ENCODE measurements around the gene SHISA5. TPM values are rescaled to one million over a fixed set of nuclear protein-coding genes. Genes with fewer than 3 reads are reported as not detected.

SHISA5 gene
- total RNA-seq, 1 donor from 2014 or later: 92.5 TPM

GRCh38 chr3:48436855-48437254 is 67.1 kb downstream of the SHISA5 start:
- Mint-ChIP-seq H3K27ac (no peak overlapping the region), H3K36me3 (ENCODE audit: low read depth) (peaks cover 20% of the 10 kb centered on the region), H3K4me3 (no peak overlapping the region), H3K4me1 (ENCODE audit: low read depth) (peaks cover 22% of the 10 kb centered on the region), H3K27me3 (ENCODE audit: insufficient read depth) (no peaks in the 10 kb centered on the region), H3K9me3 (no peaks in the 10 kb centered on the region)
- DNase-seq (ENCODE audit: low spot score): no peak
- intact Hi-C loops (cut with micrococcal nuclease): loop anchor here (1.0 to 5.0 kb wide), 7 partner anchors 9 to 243 kb away; partner anchors contain the start of genes ATRIP and ZNF589

- no peak for DNase-seq (ENCODE audit: low spot score)
- no peaks in the 10 kb centered on the region for H3K27me3 Mint-ChIP-seq (ENCODE audit: insufficient read depth)
- peaks cover 20% of the 10 kb centered on the region for H3K36me3 Mint-ChIP-seq (ENCODE audit: low read depth)
- H3K27ac Mint-ChIP-seq: no peak overlapping the region
- H3K4me1 Mint-ChIP-seq (ENCODE audit: low read depth): peaks cover 22% of the 10 kb centered on the region
- H3K4me3 Mint-ChIP-seq: no peak overlapping the region
- H3K9me3 Mint-ChIP-seq: no peaks in the 10 kb centered on the region
- intact Hi-C loops (cut with micrococcal nuclease): loop anchor here (1.0 to 5.0 kb wide), 7 partner anchors 10 to 242 kb away; partner anchors contain the start of genes ATRIP and ZNF589
Measured at GRCh38 chr3:48436477-48436787, 67.5 kb downstream of the SHISA5 start.

- Mint-ChIP-seq H3K4me3 (no peak overlapping the region), H3K27ac (no peak overlapping the region), H3K27me3 (ENCODE audit: insufficient read depth) (no peaks in the 10 kb centered on the region), H3K9me3 (no peaks in the 10 kb centered on the region), H3K4me1 (ENCODE audit: low read depth) (peaks cover 26% of the 10 kb centered on the region), H3K36me3 (ENCODE audit: low read depth) (peaks cover 19% of the 10 kb centered on the region)
- intact Hi-C loops (cut with micrococcal nuclease): loop anchor here (1.0 to 5.0 kb wide), 7 partner anchors 10 to 242 kb away; partner anchors contain the start of genes ATRIP and ZNF589
- DNase-seq (ENCODE audit: low spot score): peak; percentile 80
Measured at GRCh38 chr3:48435774-48436476, 68.0 kb downstream of the SHISA5 start.

- intact Hi-C loops (cut with micrococcal nuclease): loop anchor here (5.0 kb wide), 1 partner anchor 37 kb away; no protein-coding TSS in a partner anchor
- DNase-seq (ENCODE audit: low spot score): no peak
- Mint-ChIP-seq H3K36me3 (ENCODE audit: low read depth) (peaks cover 19% of the 10 kb centered on the region), H3K27ac (no peak overlapping the region), H3K9me3 (no peaks in the 10 kb centered on the region), H3K27me3 (ENCODE audit: insufficient read depth) (no peaks in the 10 kb centered on the region), H3K4me1 (ENCODE audit: low read depth) (peaks cover 34% of the 10 kb centered on the region), H3K4me3 (no peak overlapping the region)
Measured at GRCh38 chr3:48435223-48435595, 68.8 kb downstream of the SHISA5 start.

GRCh38 chr3:48434591-48435222 is 69.3 kb downstream of the SHISA5 start:
- no peak overlapping the region for H3K27ac Mint-ChIP-seq
- intact Hi-C loops (cut with micrococcal nuclease): loop anchor here (5.0 kb wide), 1 partner anchor 38 kb away; no protein-coding TSS in a partner anchor
- no peaks in the 10 kb centered on the region for H3K9me3 Mint-ChIP-seq
- peaks cover 34% of the 10 kb centered on the region for H3K4me1 Mint-ChIP-seq (ENCODE audit: low read depth)
- no peak for DNase-seq (ENCODE audit: low spot score)
- H3K4me3 Mint-ChIP-seq: no peak overlapping the region
- H3K27me3 Mint-ChIP-seq (ENCODE audit: insufficient read depth): no peaks in the 10 kb centered on the region
- H3K36me3 Mint-ChIP-seq (ENCODE audit: low read depth): peaks cover 14% of the 10 kb centered on the region

- no peak for DNase-seq (ENCODE audit: low spot score)
- H3K36me3 Mint-ChIP-seq (ENCODE audit: low read depth): peaks cover 13% of the 10 kb centered on the region
- no peak overlapping the region for H3K27ac Mint-ChIP-seq
- intact Hi-C loops (cut with micrococcal nuclease): no loop called here
- peaks cover 26% of the 10 kb centered on the region for H3K4me1 Mint-ChIP-seq (ENCODE audit: low read depth)
- H3K27me3 Mint-ChIP-seq (ENCODE audit: insufficient read depth): no peaks in the 10 kb centered on the region
- no peaks in the 10 kb centered on the region for H3K9me3 Mint-ChIP-seq
- H3K4me3 Mint-ChIP-seq: no peak overlapping the region
Measured at GRCh38 chr3:48433472-48434118, 70.4 kb downstream of the SHISA5 start.

GRCh38 chr3:48432411-48433371 is 71.3 kb downstream of the SHISA5 start:
- DNase-seq (ENCODE audit: low spot score): no peak
- H3K9me3 Mint-ChIP-seq: no peaks in the 10 kb centered on the region
- H3K4me1 Mint-ChIP-seq (ENCODE audit: low read depth): peaks cover 20% of the 10 kb centered on the region
- peaks cover 13% of the 10 kb centered on the region for H3K36me3 Mint-ChIP-seq (ENCODE audit: low read depth)
- peak overlapping the region; percentile 8 for H3K4me3 Mint-ChIP-seq
- H3K27me3 Mint-ChIP-seq (ENCODE audit: insufficient read depth): peaks cover 7% of the 10 kb centered on the region
- intact Hi-C loops (cut with micrococcal nuclease): no loop called here
- H3K27ac Mint-ChIP-seq: no peak overlapping the region

GRCh38 chr3:48431224-48432029 is 72.5 kb downstream of the SHISA5 start:
- Mint-ChIP-seq H3K27me3 (ENCODE audit: insufficient read depth) (peaks cover 16% of the 10 kb centered on the region), H3K36me3 (ENCODE audit: low read depth) (peaks cover 13% of the 10 kb centered on the region), H3K27ac (peak overlapping the region; percentile 5), H3K9me3 (no peaks in the 10 kb centered on the region), H3K4me1 (ENCODE audit: low read depth) (peaks cover 20% of the 10 kb centered on the region), H3K4me3 (peak overlapping the region; percentile 83)
- no peak for DNase-seq (ENCODE audit: low spot score)
- intact Hi-C loops (cut with micrococcal nuclease): no loop called here

GRCh38 chr3:48430708-48431101 is 73.3 kb downstream of the SHISA5 start:
- intact Hi-C loops (cut with micrococcal nuclease): loop anchor here (1.0 kb wide), 1 partner anchor 10 kb away; the partner anchor contains the start of genes CCDC51 and TMA7
- Mint-ChIP-seq H3K9me3 (no peaks in the 10 kb centered on the region), H3K4me1 (ENCODE audit: low read depth) (peaks cover 20% of the 10 kb centered on the region), H3K4me3 (peak overlapping the region; percentile 83), H3K27me3 (ENCODE audit: insufficient read depth) (peaks cover 16% of the 10 kb centered on the region), H3K27ac (peak overlapping the region; percentile 31), H3K36me3 (ENCODE audit: low read depth) (peaks cover 13% of the 10 kb centered on the region)
- no peak for DNase-seq (ENCODE audit: low spot score)

GRCh38 chr3:48429960-48430707 is 73.8 kb downstream of the SHISA5 start, which contains the start of gene PLXNB1:
Gene PLXNB1 (minus strand): TSS chr3:48430086. CDS start chr3:48424611, 5,475 bp downstream.
- peaks cover 20% of the 10 kb centered on the region for H3K4me1 Mint-ChIP-seq (ENCODE audit: low read depth)
- H3K27ac Mint-ChIP-seq: peak within 1 kb of the TSS; percentile 44

GRCh38 chr3:48429317-48429959 is 74.5 kb downstream of the SHISA5 start:
- H3K27me3 Mint-ChIP-seq (ENCODE audit: insufficient read depth): peaks cover 16% of the 10 kb centered on the region
- peak overlapping the region; percentile 83 for H3K4me3 Mint-ChIP-seq
- peaks cover 13% of the 10 kb centered on the region for H3K36me3 Mint-ChIP-seq (ENCODE audit: low read depth)
- peak; percentile 50 for DNase-seq (ENCODE audit: low spot score)
- intact Hi-C loops (cut with micrococcal nuclease): no loop called here
- no peak overlapping the region for H3K27ac Mint-ChIP-seq
- H3K4me1 Mint-ChIP-seq (ENCODE audit: low read depth): peaks cover 20% of the 10 kb centered on the region
- no peaks in the 10 kb centered on the region for H3K9me3 Mint-ChIP-seq

More at GRCh38 chr3:48429960-48430707, 73.8 kb downstream of the SHISA5 start, which contains the start of gene PLXNB1:
- H3K9me3 Mint-ChIP-seq: no peaks in the 10 kb centered on the region
- peak within 1 kb of the TSS; percentile 83 for H3K4me3 Mint-ChIP-seq
- no peak for DNase-seq (ENCODE audit: low spot score)
- intact Hi-C loops (cut with micrococcal nuclease): loop anchor here (1.0 kb wide), 1 partner anchor 10 kb away; the partner anchor contains the start of genes CCDC51 and TMA7
- peaks cover 16% of the 10 kb centered on the region for H3K27me3 Mint-ChIP-seq (ENCODE audit: insufficient read depth)
- H3K36me3 Mint-ChIP-seq (ENCODE audit: low read depth): peaks cover 13% of the 10 kb centered on the region

Data from activated T-helper 1 cell treated with anti-CD3 and anti-CD28 coated beads, Interleukin-12 subunit alpha, Interleukin-12 subunit beta, Interleukin-2, Interleukin-4 antibody, amounts not matched to agents 30 ng/mL and 10 ng/mL and 1 ng/mL, durations not matched to agents 14 hours and 24 hours and 36 hours (primary cell).